Measurements from ENCODE around the gene HEYL.
A peak's percentile ranks its signal among the peaks of the same experiment; 100 is the strongest.

The HEYL gene

DNA sequence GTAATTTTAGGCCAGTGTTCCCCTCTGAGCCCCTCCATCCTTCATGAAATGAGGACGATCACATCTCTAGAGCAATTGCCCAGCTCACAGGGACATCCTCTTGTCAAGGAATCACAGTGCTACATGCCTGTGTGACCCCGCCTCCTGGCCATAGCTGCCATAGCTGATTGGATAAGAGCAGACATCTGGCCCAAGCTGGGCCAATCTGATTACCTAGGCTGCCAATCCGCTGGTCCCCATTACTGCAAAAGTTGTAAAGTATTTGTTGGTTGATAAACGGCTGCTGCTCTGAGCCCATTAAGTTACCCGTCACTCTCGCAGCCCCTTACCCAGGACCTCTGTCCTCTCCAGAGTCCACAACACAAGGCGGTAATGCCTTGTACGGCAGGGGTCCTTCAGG, 24.1 kb upstream of the HEYL start:
- no peak for DNase-seq

DNA sequence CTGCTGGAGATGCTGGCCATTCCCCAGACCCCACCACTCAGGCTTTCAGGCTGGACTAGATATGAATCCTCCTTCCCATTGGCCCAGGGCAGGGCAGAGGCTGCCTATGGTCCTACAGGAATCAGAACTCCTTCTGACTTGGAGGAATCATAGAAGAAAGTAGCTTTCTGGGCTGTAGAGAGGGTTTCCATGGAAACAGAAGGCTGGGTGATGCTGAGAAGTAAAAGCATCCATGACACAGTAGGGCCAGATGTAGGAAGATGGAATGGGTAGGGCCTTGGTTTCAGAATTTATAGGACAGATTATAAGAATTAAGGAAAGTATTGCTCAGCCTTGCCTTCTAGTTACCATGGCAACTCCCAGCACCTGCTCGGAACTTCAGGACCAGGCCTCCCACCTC, 23.4 kb upstream of the HEYL start:
- no peak for DNase-seq

DNA sequence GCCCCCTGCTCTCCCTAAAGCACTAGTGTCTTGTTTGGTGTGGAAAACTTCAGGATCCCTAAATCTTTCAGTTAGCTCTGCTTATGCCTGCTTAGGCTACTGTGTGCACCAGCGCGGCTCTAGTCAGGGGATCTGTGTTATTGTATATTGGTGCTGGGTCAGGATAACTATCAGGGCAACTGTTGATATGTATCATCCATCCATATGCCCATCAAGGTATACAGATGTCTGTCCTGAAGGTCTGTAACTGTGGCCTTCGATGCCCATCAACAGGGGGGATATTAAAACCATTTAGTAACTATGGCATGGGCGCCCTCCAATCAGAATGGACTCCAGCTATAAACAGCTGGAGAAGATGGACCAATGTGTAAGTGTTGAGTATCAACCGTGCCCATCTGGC, 20.1 kb upstream of the HEYL start:
- no peak for DNase-seq

DNA sequence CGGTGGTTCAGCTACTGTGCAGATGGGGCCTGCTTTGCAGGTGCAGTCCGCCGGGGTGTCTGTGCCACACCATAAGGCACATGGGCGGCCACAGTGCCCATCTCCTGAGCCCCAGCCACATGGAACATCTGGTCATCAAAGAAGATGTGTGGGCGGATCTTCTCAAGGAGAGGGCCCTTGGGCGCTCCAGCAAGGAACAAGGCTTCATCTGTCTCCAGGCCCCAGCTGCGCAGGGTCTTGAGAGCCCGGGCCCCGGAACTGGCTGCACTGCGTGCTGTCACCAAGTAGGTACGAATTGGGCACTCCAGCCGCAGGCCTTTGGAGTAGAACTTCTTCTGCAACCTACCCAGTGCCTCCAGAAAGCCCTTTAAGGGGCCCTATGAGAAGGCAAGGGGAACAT, 19.7 kb upstream of the HEYL start:
- no peak for DNase-seq

DNA sequence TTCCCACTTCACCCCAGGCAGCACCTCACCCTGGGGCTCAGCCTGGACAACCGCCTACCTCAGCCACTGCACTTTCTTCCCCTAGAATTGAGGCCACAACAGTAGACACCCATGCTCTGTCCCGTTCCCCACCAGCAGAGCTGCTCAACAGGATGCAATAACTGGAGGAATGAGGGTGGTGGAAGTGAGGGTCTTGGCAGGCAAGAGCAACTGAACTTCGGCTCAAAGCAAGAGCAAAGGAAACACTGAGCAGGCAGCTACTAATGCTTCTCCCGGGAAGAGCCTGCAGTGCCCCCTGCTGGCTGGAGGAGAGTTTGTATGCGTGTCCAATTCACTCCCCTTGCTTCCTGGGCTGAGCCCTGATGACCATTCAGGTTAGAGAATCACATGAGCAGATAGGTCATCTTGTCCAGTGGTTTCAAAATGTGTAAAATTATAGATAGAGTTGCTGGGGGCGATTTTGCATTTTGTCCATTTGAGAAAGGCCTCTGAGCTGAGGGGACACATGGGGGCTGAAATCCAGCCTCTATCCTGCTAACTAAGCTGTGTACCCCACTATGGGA, 18.6 kb upstream of the HEYL start:
- DNase-seq, result peak; percentile 62 to 68

DNA sequence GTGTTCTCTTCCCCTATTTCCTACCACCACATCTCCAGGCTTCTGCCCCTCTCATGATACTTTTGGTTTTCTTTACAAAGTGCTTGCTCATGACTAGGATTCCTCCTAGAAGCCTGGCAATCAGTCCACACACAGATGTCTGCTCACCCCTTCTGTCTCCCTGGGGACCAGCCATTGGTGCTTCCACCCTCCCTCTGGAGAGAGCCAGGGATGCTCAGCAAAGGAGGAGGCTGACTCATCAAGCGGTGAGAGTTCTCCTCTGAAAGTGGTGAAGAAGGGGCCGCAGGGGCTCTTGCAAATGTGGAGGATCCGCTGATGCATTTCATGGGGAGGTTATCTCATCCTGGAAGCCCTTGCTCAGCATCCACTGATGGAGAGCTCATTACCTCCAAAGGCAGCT, 18.0 kb upstream of the HEYL start:
- no peak for DNase-seq

DNA sequence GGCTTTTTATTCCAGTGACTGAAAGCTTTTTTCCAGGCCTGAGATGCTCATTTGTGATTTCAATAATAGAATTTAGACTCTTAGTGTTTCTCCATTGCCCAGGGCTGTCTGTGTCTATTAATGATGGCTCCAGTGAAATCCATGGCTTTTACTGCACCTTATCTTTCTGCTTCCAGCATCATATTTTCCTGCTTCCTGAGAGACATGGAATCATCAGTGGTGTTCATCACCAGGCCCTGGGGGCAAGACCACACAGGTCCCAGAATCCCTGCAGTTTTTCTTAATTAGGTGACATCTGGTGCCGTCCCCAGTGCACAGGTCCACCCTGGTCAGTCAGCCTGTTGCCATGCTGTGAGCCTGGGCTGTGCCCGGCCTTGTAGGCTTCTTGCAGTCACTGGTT, 16.9 kb upstream of the HEYL start:
- no peak for DNase-seq

DNA sequence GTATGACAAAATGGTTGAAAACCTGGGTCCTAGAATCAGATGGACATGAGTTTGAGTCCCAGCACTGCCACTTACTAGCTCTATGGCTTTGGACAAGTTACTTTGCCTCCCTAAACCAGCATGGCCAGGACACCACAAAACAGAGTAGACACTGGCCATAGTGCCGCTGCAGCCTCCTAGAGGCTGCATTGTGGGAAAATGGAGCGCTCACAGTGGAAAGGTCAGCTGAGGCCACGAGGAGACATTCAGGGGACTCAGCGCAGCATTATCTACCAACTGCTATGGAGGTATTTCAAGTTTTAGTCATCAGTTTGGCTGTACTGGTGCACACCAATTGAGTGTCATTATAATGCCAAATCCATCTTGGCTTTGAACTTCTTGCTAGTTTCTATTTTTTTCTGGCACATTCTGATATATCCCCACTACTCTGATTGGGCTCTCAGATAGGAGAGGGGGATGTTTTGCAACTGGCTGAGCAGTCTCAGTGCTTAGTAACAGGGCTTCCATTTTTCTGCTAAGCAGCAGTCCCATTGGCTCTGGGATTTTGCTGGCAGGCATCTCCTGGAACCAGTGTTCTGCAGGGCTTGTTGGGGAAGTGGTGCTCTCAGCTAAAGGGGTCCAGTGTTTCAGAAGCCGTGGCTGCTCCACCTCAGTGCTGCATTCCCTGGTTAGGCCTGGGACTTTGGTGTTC, 16.3 kb upstream of the HEYL start:
- DNase-seq, result no peak

DNA sequence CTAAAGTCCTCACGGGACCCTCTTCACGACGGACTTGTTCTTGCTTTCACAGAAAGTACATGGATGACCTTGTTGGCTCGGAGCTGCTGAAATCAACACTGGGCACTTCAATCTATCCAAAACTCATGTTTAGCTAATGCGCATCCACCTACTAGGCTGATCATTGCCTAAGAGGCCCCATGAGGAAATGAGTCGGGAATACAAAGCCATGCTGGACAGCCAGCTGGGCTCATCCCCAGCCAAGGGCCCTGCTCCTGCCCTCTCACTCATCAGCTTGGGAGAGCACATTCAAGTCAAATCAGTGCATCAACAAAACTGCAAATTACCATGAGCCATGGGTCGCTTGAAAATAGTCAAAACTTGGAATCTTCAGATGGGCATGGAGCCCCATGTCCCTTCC, 14.8 kb upstream of the HEYL start:
- DNase-seq, result no peak

DNA sequence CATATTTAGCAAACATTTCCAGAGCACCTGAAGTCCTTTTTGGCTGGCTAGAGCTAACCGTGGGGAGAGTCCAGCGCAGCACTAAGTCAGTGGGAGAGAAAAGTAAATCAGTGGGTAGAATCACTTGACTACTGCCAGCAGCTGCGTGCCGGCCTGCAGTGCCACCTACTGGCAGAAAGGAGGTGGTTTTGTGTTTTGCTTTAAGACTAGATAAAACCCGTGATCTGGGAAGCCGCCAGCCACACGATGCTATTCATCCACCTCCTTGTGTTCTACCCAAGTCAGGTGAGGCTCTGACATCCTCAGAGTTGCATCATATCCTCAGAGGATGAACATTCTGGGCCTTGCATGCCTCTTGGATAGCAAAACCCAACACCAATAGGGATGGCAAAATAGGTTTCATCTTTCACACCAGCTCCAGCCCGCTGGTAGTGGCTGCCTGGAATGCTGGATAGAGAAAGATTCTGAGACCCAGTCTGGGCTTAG, 14.1 kb upstream of the HEYL start:
- DNase-seq, result peak; percentile 73 to 74

DNA sequence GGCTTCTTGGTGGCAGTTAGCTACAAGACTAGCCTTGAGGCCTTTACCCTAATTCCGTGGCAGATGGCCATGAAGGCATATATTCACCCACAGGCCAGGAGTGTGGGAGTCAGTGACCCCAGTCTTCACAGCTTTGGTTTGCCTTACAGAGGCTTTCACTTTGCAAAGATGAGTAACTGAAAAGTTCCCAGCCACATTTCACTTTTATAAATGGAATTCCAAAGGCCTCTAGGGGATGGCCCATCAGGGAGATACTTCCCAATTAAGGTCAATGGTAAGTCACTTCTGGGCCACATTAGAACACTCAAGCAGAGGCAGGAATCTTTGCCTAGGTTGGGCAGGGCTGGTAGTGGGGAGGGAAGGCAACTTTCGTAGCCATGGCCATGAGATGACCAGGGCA, 13.1 kb upstream of the HEYL start:
- no peak for DNase-seq

DNA sequence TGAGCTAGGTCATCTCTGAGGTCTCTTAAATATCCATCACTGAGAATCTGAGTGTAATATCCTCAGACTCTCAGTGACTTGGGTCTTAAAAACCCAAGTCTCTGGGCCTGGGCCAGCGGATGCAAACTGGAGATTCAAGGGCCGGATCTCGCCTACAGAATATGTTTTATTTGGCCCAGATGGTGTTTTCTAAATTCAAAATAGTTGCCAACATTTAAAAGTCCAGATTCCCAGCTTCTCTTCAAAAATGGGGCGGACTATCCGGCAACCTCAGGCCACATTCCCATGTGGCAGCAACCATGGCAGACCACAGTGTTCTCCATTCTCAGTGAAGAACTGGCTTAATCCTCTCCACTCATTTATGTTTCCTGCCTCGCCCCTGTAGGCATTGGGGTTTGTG, 12.7 kb upstream of the HEYL start:
- DNase-seq, result no peak

DNA sequence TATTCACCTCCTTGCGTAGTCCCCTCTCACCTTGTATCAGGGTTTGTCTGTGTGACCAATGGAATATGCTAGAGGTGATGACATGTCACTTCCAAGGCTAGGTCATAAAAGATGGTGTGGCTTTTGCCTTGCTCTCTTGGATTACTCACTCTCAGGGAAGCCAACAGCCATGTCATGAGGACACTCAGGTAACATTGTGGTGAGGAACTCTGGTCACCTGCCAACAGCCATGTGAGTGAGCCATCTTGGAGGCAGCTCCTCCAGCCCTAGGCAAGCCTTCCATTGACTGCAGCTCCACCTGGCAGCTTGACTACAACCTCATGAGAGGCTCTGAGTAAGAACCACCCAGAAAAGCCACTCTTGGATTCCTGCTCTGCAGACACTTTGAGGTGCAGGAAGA, 11.0 kb upstream of the HEYL start:
- DNase-seq, result no peak

DNA sequence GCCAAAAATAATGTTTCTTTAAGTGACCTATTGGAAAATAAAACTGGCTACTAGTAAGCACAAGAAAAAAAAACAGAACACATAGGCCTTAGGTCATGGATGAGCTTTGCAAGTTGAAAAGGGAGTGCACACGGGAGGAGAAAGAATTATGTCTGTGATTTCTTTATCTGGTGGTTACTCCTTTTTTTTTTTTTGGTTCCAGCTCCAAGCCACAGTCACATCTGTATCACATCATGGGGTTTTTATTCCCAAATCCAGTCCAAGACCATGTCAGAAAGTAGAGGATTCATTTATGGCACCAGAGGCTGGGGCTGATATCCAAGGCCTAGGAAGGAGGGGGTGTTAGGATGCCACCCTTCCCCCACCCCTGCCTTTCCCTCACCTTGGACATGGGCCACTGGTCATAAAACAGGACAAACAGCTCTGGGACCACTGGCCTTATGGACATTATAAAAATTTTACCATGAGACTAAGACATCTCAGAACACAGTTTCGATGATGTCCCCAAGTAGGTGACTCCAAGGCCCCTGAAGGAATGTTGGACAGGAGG, 10.3 kb upstream of the HEYL start:
- no peak for DNase-seq

DNA sequence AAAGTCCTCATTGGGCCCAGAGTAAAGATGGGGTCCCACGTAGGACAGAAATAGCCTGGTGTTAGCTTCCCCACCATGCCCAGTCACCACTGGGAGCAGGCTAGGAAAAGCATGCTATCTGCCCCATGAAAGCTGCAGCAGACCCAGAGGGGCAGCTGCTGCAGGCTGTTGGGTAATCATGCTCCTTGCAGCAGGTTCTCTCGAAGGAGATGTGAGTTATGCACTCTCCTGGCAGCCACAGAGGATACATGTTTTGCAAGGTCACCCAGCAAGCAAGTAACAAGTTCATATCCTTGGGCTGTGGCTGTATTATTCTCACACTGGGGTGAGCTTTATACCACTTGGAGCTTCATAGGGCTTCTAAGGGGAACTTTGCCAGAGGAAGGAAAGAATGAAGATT, 9.1 kb upstream of the HEYL start:
- DNase-seq, result no peak

DNA sequence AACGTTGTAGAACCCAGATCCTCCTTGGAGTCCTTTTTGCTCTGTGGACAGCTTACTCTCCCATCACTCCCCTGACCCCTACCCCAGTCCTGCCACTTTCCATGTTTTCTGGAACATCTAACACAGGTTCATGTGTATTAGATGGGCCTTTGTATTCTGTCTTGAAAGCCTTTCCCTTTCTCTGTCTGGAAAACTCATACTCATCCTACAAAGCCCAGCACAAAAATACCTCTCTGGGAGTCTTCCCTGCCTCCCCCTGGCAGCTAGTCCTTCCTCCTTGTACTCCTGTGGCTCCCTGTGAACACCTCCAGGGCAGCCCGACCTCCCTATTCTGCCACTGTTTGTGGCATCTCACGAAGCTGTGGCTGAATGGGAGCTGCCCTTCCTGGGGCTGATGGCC, 7.8 kb upstream of the HEYL start:
- no peak for DNase-seq

DNA sequence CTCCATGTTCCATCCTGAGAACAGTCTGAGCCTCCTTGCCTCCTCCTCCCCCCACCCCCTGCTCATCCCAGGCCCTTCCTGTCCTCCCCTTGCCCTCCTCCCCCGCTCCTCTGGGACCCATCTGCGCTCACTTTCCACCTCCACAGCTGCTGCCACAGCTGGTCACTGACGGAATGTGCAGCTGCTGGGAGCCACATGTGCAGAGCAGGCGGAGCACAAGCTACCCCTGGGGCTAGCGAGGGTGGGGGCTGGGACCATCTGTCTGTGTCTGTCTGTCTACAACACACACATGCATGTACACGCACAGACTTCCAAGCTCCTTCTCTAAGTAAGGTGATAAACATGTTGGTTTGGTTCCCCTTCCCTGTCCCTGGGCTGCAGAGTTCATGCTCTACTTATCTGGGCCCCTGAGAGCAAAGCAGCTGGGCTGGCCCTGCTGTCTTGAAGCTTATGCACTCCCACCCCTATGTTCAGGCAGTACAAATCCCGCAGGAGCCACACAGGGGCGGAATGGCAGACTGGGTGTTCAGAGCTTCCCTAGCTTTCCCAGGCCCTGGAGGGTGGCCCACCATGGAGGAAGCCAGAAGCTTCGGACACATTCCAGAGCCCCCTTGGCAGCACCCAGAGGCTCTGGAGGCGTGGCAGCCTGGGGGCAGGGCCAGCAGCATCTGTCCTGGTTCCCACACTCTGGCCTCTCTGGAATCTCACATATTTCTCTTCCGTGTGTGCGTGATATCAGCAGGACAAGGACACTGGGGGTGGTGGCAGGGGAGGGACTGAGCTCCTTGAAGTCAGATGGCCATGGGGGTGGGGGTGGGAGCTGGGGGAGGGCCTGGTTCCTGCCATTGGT, 7.0 kb upstream of the HEYL start:
- no peak for DNase-seq

DNA sequence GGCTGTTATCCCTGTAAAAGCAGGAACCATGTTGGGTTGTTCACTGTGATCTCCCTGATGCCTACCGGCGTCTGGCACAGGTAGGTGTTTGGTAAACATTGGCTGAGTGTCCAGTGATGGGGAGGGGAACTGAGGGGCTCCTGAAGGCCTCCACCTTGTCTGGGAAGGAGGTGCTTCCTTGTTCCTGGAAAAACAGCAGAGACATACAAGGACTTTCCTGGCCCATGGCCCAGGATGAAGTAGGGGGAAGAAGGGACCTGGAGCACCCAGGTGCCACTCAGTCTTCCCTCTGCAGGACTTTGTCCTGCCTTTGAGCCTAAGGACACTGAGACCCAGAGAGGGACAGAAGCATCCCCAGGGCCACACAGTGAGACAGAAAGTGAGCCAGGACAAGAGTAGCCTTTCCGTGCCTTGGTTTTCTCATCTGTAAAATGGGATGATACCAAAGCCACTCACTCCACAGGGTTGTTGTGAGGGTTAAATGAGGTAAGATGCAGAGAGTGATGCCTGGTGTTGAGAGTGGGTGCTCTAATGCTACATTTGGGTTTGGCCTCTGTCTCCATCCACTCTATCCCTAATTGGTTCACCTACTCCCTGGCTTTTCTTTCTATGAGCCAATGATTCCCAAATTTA, 6.1 kb upstream of the HEYL start:
- no peak for DNase-seq

DNA sequence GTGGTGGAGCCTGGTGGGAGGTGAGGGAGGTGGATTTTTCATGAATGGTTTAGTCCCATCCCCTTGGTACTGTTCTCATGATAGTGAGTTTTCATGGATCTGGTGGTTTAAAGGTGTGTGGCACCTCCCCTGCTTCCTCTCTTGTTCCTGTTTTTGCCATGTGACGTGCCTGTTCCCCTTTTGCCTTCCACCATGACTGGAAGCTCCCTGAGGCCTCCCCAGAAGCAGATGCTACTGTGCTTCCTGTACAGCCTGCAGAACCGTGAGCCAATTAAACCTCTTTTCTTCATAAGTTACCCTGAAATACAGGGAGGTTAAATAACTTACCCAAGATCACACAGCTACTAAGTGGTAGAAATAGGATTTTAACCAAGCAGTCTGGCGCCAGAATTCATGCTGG, 4.3 kb upstream of the HEYL start:
- DNase-seq, result no peak

DNA sequence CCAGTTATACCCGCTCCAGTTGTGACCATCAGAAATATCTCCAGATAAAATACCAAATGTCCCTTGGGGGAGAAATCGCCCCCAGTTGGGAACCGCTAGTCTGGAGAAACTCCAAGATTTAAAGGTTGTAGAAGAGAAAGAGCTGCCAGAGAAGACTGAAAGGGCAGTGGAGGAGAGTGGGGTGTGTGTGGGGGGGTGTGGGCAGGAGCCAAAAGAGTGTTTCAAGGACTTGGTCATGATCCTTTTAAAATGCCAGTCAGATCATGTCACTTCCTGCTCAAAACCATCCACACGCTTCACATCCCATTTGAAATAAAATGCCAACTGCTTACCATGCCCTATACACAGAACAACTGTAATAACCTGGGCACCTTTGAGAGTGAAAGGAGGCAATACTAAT, 3.4 kb upstream of the HEYL start:
- DNase-seq, result no peak

DNA sequence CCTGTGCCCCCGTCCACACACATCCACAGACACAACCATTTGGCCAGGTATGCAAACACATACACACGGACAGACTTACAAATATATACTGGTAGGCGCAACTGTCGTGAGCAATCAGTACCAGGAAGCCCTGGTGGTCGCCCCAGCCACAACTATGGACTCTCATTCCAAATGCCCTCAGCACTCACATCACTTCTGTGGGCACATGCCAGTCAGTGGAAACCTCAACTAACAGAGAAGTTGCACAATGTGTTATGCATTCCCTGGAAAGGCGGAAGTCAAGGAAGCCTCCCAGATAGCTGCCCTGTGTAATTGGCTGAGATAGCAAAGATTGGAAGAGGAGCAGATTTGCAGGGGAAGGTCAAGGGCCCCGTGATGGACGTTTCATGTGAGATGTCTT, 1.4 kb upstream of the HEYL start:
- no peak for DNase-seq

DNA sequence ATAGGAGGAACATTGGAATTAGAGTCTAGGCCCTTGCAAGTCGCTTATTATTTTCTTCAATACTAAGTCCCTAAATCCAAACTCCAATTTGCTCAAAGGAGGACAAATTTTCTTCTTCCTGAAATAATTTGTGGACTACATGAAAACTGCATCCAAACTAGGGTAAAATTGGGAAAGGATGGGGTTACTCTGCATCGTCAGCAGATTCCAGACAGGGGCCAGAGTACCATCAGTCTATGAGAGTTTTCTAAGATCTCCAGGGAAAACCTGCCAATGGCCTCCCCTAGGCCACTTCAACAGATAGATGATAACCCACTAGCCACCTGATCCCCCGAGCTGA, 508 bp downstream of the HEYL start:
- no peak for DNase-seq

DNA sequence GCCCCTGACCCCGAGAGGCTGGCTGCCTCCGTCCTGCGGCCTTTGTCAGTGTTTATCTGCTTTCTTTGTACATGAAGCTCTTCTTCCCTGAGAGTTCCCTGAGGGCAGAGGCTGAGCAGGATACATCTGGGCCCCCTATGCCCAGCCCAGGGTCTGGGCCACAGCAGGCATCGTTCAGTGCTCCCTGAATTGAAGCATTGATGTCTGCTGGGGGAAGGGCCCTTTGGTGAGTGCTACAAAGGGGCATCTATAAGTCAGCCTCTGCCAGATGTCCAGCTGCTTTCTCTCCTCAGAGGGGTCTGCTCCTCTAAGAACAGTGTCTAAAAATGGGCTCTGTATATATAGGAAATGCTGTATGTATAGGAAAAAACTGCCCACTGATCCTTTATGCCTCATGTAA, 2.1 kb downstream of the HEYL start:
- DNase-seq, result no peak

DNA sequence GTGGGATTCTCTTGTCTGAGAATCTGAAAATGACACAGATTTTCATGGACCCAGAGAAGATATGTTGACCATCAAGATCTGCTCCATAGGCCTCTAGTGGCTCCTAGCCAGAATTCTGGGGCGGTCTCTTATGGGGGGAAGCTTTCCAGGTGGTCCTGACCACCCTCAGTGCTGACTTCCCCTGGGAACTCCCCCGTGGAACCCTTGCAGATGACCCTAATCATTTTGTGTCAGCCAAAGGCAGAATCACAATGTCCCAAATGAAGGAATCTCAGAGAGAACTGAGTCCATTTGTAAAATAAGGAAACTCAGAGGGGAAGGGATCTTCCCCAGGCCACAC, 3.6 kb downstream of the HEYL start:
- DNase-seq, result no peak
